NCI-H510A treated with DMSO at 0.1 percent for 48 hours (cell line): Measurements from ENCODE around the gene ACOXL.
A peak's percentile ranks its signal among the peaks of the same experiment; 100 is the strongest.

Experiments used
- DNase-seq: peaks from one replicate; lab custom pipeline; 2025; lab: John Stamatoyannopoulos, UW

ACOXL gene

GRCh38 chr2:110977403-110977802 lies 245.0 kb downstream of the ACOXL start:
- no peak for DNase-seq

- DNase-seq: no peak
Observed at GRCh38 chr2:110978148-110978547, 245.8 kb downstream of the ACOXL start.

- DNase-seq: no peak
Observed at GRCh38 chr2:110978756-110979470, 246.5 kb downstream of the ACOXL start.

GRCh38 chr2:110979471-110980338 lies 247.3 kb downstream of the ACOXL start:
- DNase-seq: peak; percentile 76

- peak; percentile 94 for DNase-seq
Observed at GRCh38 chr2:110980339-110981062, 248.1 kb downstream of the ACOXL start.

GRCh38 chr2:110983133-110983532 lies 250.8 kb downstream of the ACOXL start:
- DNase-seq: no peak

- DNase-seq: no peak
Observed at GRCh38 chr2:110984694-110985490, 252.5 kb downstream of the ACOXL start.

GRCh38 chr2:110990440-110990839 lies 258.1 kb downstream of the ACOXL start:
- no peak for DNase-seq

- peak; percentile 80 for DNase-seq
Observed at GRCh38 chr2:110991911-110992310, 259.5 kb downstream of the ACOXL start.

GRCh38 chr2:110992886-110993285 lies 260.5 kb downstream of the ACOXL start:
- no peak for DNase-seq

GRCh38 chr2:110993557-110994231 lies 261.3 kb downstream of the ACOXL start:
- DNase-seq: peak; percentile 21

GRCh38 chr2:110994250-110994961 lies 262.0 kb downstream of the ACOXL start:
- no peak for DNase-seq

GRCh38 chr2:110995911-110996310 lies 263.5 kb downstream of the ACOXL start:
- DNase-seq: no peak

- DNase-seq: no peak
Observed at GRCh38 chr2:110997331-110998045, 265.1 kb downstream of the ACOXL start.

- DNase-seq: no peak
Observed at GRCh38 chr2:110998311-110998710, 265.9 kb downstream of the ACOXL start.

GRCh38 chr2:110999626-111000025 lies 267.3 kb downstream of the ACOXL start:
- DNase-seq: no peak

GRCh38 chr2:111005307-111005706 lies 272.9 kb downstream of the ACOXL start:
- no peak for DNase-seq

GRCh38 chr2:111005821-111006220 lies 273.4 kb downstream of the ACOXL start:
- DNase-seq: no peak

GRCh38 chr2:111007757-111008688 lies 275.6 kb downstream of the ACOXL start:
- DNase-seq: no peak
